ENCODE results near the gene MSMP. TPM values are rescaled to one million over a fixed set of nuclear protein-coding genes. Genes with fewer than 3 reads are reported as not detected.

Gene MSMP
- total and polyA plus RNA-seq, 10 of the 15 experiments (the other 5 are each of a cell fraction or from before 2014, with no cell fraction given), result 0.33 to 2.4 (median 0.86) TPM; not detected in 4

DNA sequence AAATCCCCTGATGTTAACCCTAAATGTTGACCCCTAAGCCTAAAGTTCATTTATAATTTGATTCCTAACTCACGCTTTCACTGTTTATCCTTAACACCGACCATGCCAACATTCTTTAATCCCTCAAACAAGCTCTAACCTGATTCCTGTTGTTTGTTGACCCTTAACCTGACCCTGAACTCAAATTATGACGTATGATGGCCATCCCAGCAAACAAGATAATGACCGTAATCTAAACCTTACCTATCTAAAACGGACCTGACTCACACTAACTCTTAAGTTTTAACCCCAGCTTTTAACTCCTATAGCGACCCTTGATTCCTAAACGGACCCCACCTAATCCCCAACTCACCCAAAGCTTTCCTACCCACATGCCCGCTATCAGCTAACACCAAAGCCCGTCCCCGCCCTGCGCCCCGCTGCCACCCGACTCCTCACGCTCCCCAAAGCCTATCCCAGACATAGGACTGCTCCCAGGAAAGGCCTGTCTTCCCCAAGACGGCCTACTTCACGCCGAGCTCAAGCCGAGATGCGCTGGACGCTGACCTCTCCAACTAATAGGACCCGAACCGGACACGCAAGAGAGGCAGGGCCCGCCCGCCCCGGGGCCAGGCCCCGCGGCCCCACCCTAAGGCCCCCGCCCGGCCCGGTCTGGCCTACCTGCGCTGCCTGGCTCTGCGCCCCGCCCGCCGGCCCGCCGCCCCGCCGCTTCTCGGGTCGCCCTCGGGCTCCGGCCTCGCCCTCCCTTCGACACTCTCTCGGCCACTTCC, 22.5 kb downstream of the MSMP start:
- CTCF ChIA-PET, result interaction anchor here (0.6 to 9.5 kb wide), 22 partner anchors 14 to 618 kb away, joined by 3 to 183 read pairs (median 5); partner anchors contain the start of genes ARHGEF39, CCDC107, GBA2 and HINT2
- in situ Hi-C loops (cut with MboI), result loop anchor here (10.0 kb wide), 1 partner anchor 627 kb away; the partner anchor contains the start of gene STOML2
- FAIRE-seq, result no peak
- peak overlapping the region; percentile 92 for H3K27ac ChIP-seq (ENCODE audit: control insufficient read depth, insufficient read depth)
- ATAC-seq, result no peak
- RAD21 ChIA-PET (ENCODE audit: unreplicated experiment), result interaction anchor here (0.7 to 8.6 kb wide), 18 partner anchors 13 to 616 kb away, joined by 3 to 133 read pairs (median 5); partner anchors contain the start of genes ARHGEF39, ATOSB, CCDC107 and CD72
- H4K20me1 ChIP-seq (ENCODE audit: control insufficient read depth, insufficient read depth), result no peaks in the 10 kb centered on the region
- H3K4me3 ChIP-seq, result peak overlapping the region; percentile 93
- H2AFZ ChIP-seq (ENCODE audit: control insufficient read depth, low read depth, low read length), result peak overlapping the region; percentile 42; the same call in 1 of the 2 replicates
- peaks cover 2 to 5% of the 10 kb centered on the region in 2 experiments; a peak in 3 of 4 replicates for H3K36me3 ChIP-seq (ENCODE audit: control insufficient read depth in 2 of 2, insufficient read depth in 2 of 2, low read length in 1 of 2)
- under 1% methylated on average over 30 of the region's 47 CpGs for WGBS (ENCODE audit: insufficient coverage, insufficient replicate concordance, low lambda C conversion rate, missing lambda C conversion rate)
- POLR2A ChIA-PET, result interaction anchor here (0.6 to 8.1 kb wide), 24 partner anchors 10 to 617 kb away, joined by 3 to 163 read pairs (median 5); partner anchors contain the start of genes ARHGEF39, CCDC107, GBA2 and HINT2
- H3K4me1 ChIP-seq (ENCODE audit: control insufficient read depth, insufficient read depth, low read length), result peaks cover 23% of the 10 kb centered on the region
- intact Hi-C loops (cut with micrococcal nuclease; ENCODE audit: unreplicated experiment), result loop anchor here (1.0 to 10.0 kb wide), 5 partner anchors 17 to 617 kb away; partner anchors contain the start of genes ATOSB and HINT2
- H3K4me2 ChIP-seq (ENCODE audit: control insufficient read depth, insufficient read depth), result peak overlapping the region; percentile 99
- BruUV-seq (replicated peaks), result TSS peak; percentile 69
- no peaks in the 10 kb centered on the region for H3K9me3 ChIP-seq (replicated peaks; ENCODE audit: control insufficient read depth, insufficient read depth, low read length)
- H3K79me2 ChIP-seq (ENCODE audit: control insufficient read depth, insufficient read depth, low read length), result peaks cover 66% of the 10 kb centered on the region
- SMC1A ChIA-PET (ENCODE audit: uncharacterized antibody, unreplicated experiment), result interaction anchor here (0.8 to 8.0 kb wide), 11 partner anchors 16 to 116 kb away, joined by 3 to 145 read pairs (median 7); partner anchors contain the start of genes ARHGEF39, CCDC107, CD72 and GBA2
- no peak for DNase-seq (ENCODE audit: low read depth, low spot score)
- H3K9ac ChIP-seq (ENCODE audit: control insufficient read depth, insufficient read depth, low read length), result peak overlapping the region; percentile 90
- no peaks in the 10 kb centered on the region for H3K27me3 ChIP-seq (replicated peaks in 1 of 2; ENCODE audit: control insufficient read depth in 2 of 2, insufficient read depth in 2 of 2, low read length in 1 of 2)
- TF ChIP-seq SMC3 (IDR thresholded peaks at IDR 0.05; ENCODE audit: borderline replicate concordance, low read length) (no peak), SMARCA5 (IDR thresholded peaks at IDR 0.05) (0 out of 2 replicates have a peak, but pooled peaks have one; percentile 69), NBN (IDR thresholded peaks at IDR 0.05) (no peak; the same call in 1 of the 2 replicates), EGR1 (IDR thresholded peaks at IDR 0.05; ENCODE audit: borderline replicate concordance in 1 of 2, low read depth in 2 of 2, low read length in 2 of 2) (no peak), CTCF (IDR thresholded peaks at IDR 0.05 in 2 of 3, conservative IDR thresholded peaks at IDR 0.05 in 1 of 3; ENCODE audit: control insufficient read depth in 2 of 3, extremely low read depth in 1 of 3, insufficient read depth in 1 of 3, low read depth in 3 of 3, low read length in 3 of 3) (no peak), ATF7 (IDR thresholded peaks at IDR 0.05; ENCODE audit: low read depth) (peak; percentile 63), NR2F1 (conservative IDR thresholded peaks at IDR 0.05) (peak; percentile 90), YY1 (IDR thresholded peaks at IDR 0.05; ENCODE audit: low read depth, low read length) (no peak), SMAD1 (IDR thresholded peaks at IDR 0.05; ENCODE audit: low read depth, partially characterized antibody) (no peak), POLR2AphosphoS5 (IDR thresholded peaks at IDR 0.05; ENCODE audit: low read length) (peak; percentile 19; the same call in 1 of the 2 replicates), CEBPZ (IDR thresholded peaks at IDR 0.05; ENCODE audit: low read depth, low read length) (no peak), KDM1A (IDR thresholded peaks at IDR 0.05; ENCODE audit: borderline replicate concordance) (no peak), DPF2 (IDR thresholded peaks at IDR 0.05) (peak; percentile 6; the same call in 1 of the 2 replicates), BACH1 (IDR thresholded peaks at IDR 0.05; ENCODE audit: borderline replicate concordance) (no peak), TBL1XR1 (IDR thresholded peaks at IDR 0.05; ENCODE audit: low read depth, low read length) (no peak), ZNF24 (IDR thresholded peaks at IDR 0.05) (no peak), POU2F2 (IDR thresholded peaks at IDR 0.05; ENCODE audit: borderline replicate concordance, low read depth, low read length) (no peak), EP300 (IDR thresholded peaks at IDR 0.05; ENCODE audit: borderline replicate concordance in 1 of 2, control insufficient read depth in 1 of 2, low read depth in 2 of 2, low read length in 2 of 2) (0 out of 4 replicates have a peak, but pooled peaks of 1 of the 2 experiments have one; percentile 12)

Measured in GM12878 (cell line).